ENCODE data around the gene PI4KA.

DNA sequence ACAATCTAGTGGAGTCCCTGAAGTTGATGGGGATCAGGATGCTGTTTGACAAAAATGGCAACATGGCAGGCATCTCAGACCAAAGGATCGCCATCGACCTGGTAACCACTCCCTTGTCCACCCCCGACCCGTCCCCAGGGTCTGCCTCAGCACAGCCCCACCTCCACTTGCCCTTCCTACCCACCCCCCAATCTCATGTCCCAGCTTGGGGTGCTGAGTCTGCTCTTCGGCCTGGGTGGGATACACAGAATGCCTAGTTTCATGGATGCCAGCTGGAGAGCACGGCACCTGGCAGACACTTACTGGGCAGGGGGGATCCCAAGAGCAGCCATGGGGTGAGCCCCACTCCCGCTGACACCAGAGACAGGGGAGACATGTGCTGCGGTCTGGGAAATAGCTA, 72.6 kb downstream of the PI4KA start:
- TF ChIP-seq POLR2AphosphoS5 (IDR thresholded peaks at IDR 0.05; ENCODE audit: low read depth, low read length) (no peak), TCF7L2 (IDR thresholded peaks at IDR 0.05; ENCODE audit: low read depth, low read length) (no peak), SIN3A (IDR thresholded peaks at IDR 0.05; ENCODE audit: borderline replicate concordance, insufficient read depth, low read depth, low read length) (no peak), CTCF (IDR thresholded peaks at IDR 0.05) (no peak)
- TF ChIP-seq, protein P1, sequence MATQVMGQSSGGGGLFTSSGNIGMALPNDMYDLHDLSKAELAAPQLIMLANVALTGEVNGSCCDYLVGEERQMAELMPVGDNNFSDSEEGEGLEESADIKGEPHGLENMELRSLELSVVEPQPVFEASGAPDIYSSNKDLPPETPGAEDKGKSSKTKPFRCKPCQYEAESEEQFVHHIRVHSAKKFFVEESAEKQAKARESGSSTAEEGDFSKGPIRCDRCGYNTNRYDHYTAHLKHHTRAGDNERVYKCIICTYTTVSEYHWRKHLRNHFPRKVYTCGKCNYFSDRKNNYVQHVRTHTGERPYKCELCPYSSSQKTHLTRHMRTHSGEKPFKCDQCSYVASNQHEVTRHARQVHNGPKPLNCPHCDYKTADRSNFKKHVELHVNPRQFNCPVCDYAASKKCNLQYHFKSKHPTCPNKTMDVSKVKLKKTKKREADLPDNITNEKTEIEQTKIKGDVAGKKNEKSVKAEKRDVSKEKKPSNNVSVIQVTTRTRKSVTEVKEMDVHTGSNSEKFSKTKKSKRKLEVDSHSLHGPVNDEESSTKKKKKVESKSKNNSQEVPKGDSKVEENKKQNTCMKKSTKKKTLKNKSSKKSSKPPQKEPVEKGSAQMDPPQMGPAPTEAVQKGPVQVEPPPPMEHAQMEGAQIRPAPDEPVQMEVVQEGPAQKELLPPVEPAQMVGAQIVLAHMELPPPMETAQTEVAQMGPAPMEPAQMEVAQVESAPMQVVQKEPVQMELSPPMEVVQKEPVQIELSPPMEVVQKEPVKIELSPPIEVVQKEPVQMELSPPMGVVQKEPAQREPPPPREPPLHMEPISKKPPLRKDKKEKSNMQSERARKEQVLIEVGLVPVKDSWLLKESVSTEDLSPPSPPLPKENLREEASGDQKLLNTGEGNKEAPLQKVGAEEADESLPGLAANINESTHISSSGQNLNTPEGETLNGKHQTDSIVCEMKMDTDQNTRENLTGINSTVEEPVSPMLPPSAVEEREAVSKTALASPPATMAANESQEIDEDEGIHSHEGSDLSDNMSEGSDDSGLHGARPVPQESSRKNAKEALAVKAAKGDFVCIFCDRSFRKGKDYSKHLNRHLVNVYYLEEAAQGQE (IDR thresholded peaks at IDR 0.05; ENCODE audit: insufficient read depth in 1 of 2, low read depth in 2 of 2, low read length in 1 of 2) = no peak
